HepG2 (cell line): ENCODE measurements around the gene SIRPA.

ENCODE experiments used
- CHD2 ChIP-seq: IDR thresholded peaks from 2 replicates; pipeline ENCODE4 v1.6.1; 2011; ENCODE audit warnings: low read depth, low read length, improper control_type of control experiment
- FOXP1 ChIP-seq, 2 experiments: fragments of 450-650 bp in 1 of 2; IDR thresholded peaks; 2 replicates each; pipeline ENCODE4 v1.6.1; 2017 to 2018; ENCODE audit warnings: antibody characterized with exemption in 1 of 2
- MED1 ChIP-seq: sonication (generic); formaldehyde crosslinking; IDR thresholded peaks from 2 replicates; pipeline ENCODE4 v1.4.0; 2020; ENCODE audit warnings: missing genetic modification reagents
- ZNF296 ChIP-seq: sonication (generic); formaldehyde crosslinking; conservative IDR thresholded peaks from 2 replicates; pipeline ENCODE4 v1.5.0; 2020; ENCODE audit warnings: mild to moderate bottlenecking, missing genetic modification reagents
- TF ChIP-seq, protein P1 (sequence below): sonication (generic); formaldehyde crosslinking; IDR thresholded peaks from 2 replicates; pipeline ENCODE4 v1.5.0; 2020; ENCODE audit warnings: mild to moderate bottlenecking, missing genetic modification reagents, moderate library complexity
- TF ChIP-seq, protein P2 (sequence below): sonication (generic); formaldehyde crosslinking; IDR thresholded peaks from 2 replicates; pipeline ENCODE4 v1.8.1; 2023; ENCODE audit warnings: mild to moderate bottlenecking, inconsistent platforms, moderate library complexity, missing genetic modification reagents, borderline replicate concordance

DNA sequence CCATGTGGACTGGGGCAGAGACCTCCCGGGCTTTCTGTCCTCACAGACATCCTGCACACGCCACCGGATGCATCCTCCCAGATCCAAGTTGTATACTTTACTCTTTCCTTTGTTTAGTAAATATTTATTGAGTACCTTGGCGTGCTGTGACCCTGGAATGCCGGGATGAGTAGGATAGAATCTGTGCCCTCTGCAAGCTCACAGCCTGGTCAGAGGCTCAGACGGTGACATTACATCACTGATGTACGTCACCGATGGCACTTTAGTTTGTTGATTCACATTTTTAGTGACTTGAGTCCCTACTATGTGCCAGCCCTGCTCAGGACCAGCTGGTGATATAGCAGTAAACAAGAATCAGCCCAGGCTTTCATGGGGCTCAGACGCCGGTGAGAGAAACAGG lies 32.9 kb downstream of the SIRPA start:
- TF ChIP-seq MED1 (CRISPR knock-in tag) (no peak), CHD2 (no peak), FOXP1 (IDR thresholded peaks at IDR 0.05) (no peak), FOXP1 (CRISPR knock-in tag; IDR thresholded peaks at IDR 0.05) (no peak), ZNF296 (CRISPR knock-in tag) (no peak)
- TF ChIP-seq, protein P1, sequence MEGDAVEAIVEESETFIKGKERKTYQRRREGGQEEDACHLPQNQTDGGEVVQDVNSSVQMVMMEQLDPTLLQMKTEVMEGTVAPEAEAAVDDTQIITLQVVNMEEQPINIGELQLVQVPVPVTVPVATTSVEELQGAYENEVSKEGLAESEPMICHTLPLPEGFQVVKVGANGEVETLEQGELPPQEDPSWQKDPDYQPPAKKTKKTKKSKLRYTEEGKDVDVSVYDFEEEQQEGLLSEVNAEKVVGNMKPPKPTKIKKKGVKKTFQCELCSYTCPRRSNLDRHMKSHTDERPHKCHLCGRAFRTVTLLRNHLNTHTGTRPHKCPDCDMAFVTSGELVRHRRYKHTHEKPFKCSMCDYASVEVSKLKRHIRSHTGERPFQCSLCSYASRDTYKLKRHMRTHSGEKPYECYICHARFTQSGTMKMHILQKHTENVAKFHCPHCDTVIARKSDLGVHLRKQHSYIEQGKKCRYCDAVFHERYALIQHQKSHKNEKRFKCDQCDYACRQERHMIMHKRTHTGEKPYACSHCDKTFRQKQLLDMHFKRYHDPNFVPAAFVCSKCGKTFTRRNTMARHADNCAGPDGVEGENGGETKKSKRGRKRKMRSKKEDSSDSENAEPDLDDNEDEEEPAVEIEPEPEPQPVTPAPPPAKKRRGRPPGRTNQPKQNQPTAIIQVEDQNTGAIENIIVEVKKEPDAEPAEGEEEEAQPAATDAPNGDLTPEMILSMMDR (CRISPR knock-in tag): no peak
- TF ChIP-seq, protein P2, sequence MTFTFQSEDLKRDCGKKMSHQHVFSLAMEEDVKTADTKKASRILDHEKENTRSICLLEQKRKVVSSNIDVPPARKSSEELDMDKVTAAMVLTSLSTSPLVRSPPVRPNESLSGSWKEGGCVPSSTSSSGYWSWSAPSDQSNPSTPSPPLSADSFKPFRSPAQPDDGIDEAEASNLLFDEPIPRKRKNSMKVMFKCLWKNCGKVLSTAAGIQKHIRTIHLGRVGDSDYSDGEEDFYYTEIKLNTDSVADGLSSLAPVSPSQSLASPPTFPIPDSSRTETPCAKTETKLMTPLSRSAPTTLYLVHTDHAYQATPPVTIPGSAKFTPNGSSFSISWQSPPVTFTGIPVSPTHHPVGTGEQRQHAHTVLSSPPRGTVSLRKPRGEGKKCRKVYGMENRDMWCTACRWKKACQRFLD: no peak
